HG03460 (cell line): ENCODE data around the gene TMEM176A.

Source experiments
- ATAC-seq: cut with Tn5 transposase; IDR thresholded peaks from one replicate; pipeline ENCODE4 v1.9.1; 2021; ENCODE audit not compliant: unreplicated experiment

The TMEM176A gene

GRCh38 chr7:150846291-150847115 lies 45.9 kb downstream of the TMEM176A start:
- ATAC-seq, result no peak

- ATAC-seq, result no peak
Observed at GRCh38 chr7:150847536-150847935, 47.0 kb downstream of the TMEM176A start.

GRCh38 chr7:150848111-150848510 lies 47.5 kb downstream of the TMEM176A start:
- no peak for ATAC-seq

GRCh38 chr7:150848561-150849115 lies 48.1 kb downstream of the TMEM176A start:
- ATAC-seq, result no peak

GRCh38 chr7:150849204-150849775 lies 48.7 kb downstream of the TMEM176A start:
- ATAC-seq, result no peak

GRCh38 chr7:150850273-150850672 lies 49.7 kb downstream of the TMEM176A start:
- no peak for ATAC-seq

GRCh38 chr7:150851492-150852370 lies 51.2 kb downstream of the TMEM176A start:
- ATAC-seq, result no peak

- ATAC-seq, result no peak
Observed at GRCh38 chr7:150852371-150852905, 51.9 kb downstream of the TMEM176A start, which contains the start of gene AOC1. AOC1 (plus strand) TSS chr7:150852517; CDS start chr7:150856471, 3,954 bp downstream.

- no peak for ATAC-seq
Observed at GRCh38 chr7:150854066-150855000, 53.8 kb downstream of the TMEM176A start.
